HG02885 (cell line): ENCODE data around the gene ABLIM2.
"Not testable (repeated sequence)": the region's sequence is repeated elsewhere in the genome, so short reads cannot be mapped to it uniquely, and the experiment has no call there.

Experiments used
- ATAC-seq: cut with Tn5 transposase; IDR thresholded peaks from one replicate; pipeline ENCODE4 v1.9.1; 2021; ENCODE audit warnings: mild to moderate bottlenecking; ENCODE audit not compliant: unreplicated experiment, poor library complexity

ABLIM2 gene

GRCh38 chr4:7929118-7929951, 229.3 kb downstream of the ABLIM2 start:
- no peak for ATAC-seq

DNA sequence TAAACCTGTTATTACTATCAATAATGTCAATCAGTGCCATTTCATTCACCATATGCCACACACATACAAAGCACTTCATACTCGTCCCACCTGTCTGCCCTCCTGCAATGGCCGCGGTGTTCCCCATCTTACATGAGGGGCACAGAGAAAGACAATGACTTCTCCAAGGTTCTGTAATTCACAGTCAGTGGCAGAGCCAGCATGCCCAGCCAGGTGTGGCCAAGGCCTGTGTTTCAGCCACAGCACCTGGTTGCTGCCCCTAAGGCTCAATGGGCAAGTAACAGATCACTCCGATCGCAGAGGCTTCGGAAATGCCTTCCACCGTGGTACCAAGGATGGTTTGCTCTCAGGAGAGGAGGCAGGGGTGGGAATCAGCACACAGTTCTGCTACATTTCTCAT, 229.9 kb downstream of the ABLIM2 start:
- no peak for ATAC-seq

DNA sequence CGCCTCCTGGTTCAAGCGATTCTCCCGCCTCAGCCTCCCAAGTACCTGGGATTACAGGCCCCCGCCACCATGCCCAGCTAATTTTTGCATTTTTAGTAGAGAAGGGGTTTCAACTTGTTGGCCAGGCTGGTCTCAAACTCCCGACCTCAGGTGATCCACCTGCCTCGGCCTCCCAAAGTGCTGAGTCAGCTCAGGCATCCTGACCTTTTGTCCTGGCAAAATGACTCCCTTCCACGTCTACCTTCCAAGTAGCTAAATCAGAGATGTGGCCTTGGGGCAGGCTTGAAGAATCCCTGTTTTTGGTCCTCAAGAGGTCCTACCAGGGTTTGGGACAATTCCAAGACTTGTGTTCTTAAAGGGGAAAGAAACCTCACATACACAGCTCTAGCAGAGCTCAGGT, 231.8 kb downstream of the ABLIM2 start:
- no peak for ATAC-seq

GRCh38 chr4:7924570-7924969, 234.0 kb downstream of the ABLIM2 start:
- no peak for ATAC-seq

- ATAC-seq, result no peak
Observed at GRCh38 chr4:7924163-7924562, 234.4 kb downstream of the ABLIM2 start.

DNA sequence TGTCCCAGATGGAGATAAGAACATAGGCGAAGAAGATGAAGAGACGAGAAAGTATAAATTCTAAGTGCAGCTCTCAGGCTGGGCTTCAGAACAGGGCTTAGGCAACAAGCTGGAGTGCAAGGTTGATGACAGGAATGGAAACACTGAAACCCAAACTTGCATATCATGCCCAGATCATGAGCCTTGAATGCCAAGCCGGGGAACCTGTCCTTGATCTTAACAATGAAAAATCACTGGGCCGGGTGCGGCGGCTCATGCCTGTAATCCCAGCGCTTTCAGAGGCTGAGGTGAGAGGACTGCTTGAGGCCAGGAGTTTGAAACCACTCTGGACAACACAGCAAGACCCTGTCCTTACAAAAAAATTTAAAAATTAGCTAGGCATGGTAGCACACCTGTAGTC, 236.1 kb downstream of the ABLIM2 start:
- ATAC-seq, result no peak

GRCh38 chr4:7918981-7919380, 239.6 kb downstream of the ABLIM2 start:
- no peak for ATAC-seq

DNA sequence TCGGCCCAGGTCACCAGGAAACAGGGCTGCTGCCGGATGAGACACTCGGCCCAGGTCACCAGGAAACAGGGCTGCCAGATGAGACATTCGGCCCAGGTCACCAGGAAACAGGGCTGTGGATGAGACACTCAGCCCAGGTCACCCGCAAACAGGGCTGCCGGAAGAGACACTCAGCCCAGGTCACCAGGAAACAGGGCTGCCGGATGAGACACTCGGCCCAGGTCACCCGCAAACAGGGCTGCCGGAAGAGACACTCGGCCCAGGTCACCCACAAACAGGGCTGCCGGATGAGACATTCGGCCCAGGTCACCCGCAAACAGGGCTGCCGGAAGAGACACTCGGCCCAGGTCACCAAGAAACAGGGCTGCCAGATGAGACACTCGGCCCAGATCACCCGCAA, 240.4 kb downstream of the ABLIM2 start:
- not testable (repeated sequence) for ATAC-seq

GRCh38 chr4:7917669-7918068, 240.9 kb downstream of the ABLIM2 start:
- ATAC-seq, result no peak

GRCh38 chr4:7915875-7916242, 242.8 kb downstream of the ABLIM2 start:
- ATAC-seq, result no peak
